GM21619 (cell line): ENCODE measurements around the gene CELSR3.

Experiments used
- ATAC-seq: cut with Tn5 transposase; IDR thresholded peaks from one replicate; pipeline ENCODE4 v1.9.1; 2021; ENCODE audit not compliant: unreplicated experiment

The CELSR3 gene

DNA sequence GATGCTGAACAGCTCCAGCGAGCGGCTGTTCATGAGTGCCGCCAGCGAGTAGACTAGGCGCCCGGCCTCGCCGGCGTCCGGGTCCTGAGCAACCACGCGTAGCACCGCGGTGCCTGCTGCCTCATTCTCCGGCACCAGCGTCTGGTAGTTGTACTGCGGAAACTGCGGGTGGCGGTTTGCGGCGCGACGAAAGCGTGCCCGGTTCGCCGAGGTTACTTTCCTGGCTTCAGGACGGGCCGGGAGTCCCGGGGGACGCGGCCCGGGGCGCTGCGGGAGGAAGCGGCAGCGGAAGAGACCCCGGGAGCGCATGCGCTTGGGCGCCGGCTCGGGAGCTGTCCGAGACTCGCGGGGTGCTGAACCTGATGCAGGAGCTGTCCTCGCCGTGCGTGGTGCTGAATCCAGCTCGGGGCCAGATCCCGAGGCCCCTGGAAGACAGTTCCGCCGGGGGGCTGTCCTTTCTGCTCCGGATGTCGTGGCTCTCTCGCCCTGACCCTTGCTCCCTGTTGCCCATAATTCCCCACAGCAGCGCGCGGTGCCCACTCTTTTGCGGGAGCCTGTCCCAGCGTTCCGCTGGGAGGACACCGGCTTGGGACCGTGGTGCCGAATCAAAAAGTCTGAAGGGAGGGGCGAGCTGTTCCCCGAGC lies 1.1 kb downstream of the CELSR3 start:
- ATAC-seq, result no peak

DNA sequence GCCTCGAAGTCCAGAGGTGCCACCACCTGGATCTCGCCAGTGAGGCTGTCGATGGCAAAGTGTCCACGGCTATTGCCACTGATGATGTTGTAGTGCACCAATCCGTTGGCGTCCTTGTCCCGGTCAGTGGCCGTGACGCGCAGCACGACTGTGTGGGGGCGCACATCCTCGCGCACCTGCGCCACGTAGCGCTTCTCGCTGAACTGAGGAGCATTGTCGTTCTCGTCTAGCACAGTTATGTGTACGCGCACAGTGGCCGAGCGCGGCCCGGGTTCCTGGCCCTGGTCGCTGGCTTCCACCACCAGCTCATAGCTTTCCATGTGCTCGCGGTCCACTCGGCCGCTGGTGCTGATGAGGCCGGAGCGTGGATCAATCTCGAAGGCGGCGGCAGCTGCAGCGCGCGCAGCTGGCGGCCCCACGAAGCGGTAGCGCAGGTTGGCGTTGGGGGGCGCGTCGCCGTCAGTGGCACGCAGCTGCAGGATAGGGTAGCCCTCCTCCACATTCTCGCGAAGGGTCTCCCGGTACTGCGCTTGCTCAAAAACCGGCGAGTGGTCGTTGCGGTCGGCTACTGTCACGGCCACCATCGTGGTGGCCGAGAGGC lies 1.8 kb downstream of the CELSR3 start:
- no peak for ATAC-seq

DNA sequence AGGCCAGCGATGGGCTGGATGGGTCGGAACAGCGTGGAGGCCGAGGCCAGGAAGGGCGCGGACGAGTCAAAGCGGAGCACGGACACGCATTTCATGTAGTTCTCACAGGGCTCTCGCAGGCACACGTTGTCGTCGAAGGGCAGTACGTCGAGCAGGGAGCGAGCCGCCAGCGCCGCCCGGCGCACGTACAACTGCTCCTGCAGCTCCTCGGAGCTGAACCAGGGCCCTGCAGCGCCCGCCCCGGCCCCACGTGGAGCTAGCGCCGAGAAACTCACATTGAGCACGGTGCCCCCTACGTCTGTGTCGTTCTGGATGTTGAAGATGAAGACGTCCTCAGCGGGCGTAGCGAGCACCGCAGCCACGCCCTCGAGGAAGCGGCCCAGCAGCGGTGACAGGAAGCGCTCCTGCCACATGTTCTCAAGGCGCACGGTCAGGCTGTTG lies 5.8 kb downstream of the CELSR3 start:
- ATAC-seq, result no peak

DNA sequence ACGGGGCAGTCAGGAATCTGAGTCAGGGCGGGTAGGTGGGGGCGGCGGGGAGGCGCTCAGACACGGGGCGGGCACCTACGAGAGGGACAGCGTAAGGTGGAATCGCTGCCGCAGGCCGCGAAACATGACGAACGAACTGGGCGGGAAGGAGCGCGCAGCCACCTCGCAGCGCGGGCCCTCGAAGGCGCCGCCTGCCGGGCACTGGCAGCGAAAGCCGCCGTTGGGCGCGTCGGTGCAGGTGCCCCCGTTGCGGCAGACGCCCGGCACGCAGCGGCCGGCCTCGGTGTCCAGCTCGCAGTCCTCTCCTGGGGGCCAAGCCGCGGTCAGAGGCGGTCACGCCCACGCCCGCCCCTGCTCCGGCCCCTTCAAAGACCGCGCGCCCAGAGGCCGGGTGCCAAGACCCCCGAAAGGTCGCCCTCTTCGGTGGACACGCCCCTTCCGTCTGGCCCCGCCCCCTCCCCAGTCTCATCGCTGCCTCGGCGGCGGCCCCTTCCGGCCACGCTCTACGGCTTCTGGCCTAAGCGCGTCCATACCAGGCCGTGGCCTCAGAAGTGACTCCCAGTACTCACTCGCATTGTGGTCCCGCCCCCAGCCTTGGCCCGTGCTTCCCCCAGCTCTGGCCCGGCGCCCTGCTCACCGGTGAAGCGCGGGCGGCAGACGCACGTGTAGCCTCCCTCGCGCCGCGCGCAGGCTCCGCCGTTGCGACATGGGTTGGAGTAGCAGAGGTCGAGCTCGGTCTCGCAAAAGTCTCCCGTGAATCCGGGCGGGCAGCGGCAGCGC lies 6.4 kb downstream of the CELSR3 start:
- peak; percentile 54 for ATAC-seq

DNA sequence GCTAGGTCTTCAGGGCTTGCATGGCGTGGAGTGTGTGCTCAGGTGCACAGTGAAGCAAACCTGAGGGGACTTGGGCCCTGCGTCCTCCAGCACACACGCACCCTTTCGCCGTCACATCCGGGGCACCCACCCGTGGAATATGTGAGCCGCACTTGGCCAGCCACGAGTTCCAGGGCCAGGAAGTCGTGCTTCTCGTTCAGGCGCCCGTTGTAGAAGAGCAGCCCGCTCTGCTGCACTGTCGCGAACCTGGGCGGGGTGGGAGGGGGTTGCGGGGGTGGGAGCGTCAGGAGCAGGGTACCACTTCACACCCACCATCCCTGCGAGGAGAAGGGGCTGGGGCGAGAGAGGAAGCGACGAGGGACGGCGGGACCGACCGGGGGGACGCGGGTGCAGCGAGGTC lies 7.1 kb downstream of the CELSR3 start:
- ATAC-seq, result no peak

DNA sequence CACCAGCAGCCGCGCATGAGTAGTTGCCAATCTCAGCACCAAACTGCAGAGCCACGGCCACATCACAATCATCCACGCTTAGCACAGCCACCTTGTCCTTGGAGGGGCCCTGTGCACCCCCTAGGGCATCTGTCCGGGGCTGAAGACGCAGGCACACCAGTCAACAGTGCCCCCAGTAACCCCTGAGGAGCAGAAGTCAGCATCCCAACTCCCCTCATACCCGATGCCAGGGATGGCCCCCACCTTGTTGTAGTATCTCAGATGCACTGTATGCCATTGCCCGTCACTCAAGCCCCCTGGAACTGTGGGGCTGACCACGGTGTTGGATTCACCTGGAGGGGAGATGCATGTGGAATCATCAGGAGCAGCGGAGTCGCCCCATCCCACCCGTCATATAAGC lies 7.6 kb downstream of the CELSR3 start:
- ATAC-seq, result no peak

DNA sequence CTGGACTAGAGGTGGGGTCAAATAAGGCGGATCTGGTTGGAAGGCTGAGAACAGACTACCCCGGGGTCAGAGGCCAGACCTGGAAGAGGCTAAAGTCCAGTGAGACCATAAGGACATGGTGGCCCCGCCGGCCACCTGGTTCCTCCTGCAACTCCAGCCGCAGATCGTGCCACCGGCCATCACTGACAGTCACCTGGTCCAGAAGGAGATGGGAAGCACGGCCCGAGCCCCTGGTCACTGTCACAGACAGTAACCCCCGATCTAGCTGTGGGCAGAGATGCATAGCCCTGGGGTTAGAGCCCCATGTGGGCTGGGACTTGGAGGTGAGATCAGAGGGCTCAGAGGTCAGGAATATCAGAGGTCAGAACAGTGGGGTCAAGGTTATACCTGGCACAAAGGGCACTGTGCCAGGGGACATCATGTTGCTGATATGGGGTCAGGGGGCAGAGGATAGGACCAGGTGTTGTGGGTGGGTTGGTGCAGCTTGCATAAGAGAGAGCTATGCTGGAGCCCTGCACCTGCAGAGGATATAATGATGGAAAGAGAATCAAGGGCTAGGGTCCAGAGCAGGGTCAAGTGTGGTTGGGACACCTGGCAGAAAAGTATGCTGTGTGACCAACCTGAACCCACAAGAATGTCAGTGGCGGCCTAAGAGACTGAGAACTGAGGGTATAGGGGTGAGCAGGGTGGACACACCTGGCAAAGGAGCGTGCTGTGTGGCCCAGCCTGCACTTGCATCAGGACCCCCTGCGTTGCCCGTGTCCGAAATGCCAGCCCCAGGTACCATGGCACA lies 9.6 kb downstream of the CELSR3 start:
- no peak for ATAC-seq

DNA sequence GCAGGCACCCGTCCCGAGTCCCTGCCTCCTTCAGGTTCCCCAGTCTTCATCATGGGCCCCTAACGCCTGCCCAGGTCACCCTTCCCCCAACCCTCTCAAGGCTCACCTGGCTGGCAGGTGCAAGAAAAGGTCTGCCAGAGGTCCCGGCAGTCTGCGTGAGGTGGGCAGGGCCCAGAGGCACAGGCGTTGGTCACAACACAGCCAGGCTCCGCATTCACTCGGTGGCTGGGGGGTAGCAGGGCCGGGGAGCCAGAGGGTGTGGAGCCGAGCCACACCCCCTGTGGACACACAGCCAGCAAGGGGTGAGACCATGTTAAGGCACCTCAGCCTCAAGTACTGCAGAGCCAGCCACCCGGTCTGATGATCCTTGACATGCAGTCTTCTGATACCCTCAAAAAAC lies 10.9 kb downstream of the CELSR3 start:
- ATAC-seq, result no peak

DNA sequence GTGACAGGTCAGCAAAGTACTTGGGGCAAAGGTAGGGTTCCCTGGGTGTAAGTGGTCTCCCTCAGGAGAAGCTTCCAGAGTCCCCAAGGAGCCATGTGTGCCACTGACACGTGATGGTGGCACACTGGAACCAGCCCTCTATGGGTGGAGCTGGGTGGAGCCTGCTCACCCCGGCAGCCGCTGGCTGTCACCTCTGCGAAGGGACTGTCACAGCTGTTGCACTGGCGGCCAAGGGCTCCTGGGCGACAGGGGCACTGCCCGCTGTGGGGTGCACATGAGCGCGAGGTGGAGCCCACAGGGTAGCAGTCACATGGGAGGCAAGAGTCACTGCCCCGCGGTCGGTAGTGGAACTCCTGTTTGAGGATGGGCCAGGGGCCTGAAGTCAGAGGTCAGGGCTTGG lies 12.0 kb downstream of the CELSR3 start:
- no peak for ATAC-seq

DNA sequence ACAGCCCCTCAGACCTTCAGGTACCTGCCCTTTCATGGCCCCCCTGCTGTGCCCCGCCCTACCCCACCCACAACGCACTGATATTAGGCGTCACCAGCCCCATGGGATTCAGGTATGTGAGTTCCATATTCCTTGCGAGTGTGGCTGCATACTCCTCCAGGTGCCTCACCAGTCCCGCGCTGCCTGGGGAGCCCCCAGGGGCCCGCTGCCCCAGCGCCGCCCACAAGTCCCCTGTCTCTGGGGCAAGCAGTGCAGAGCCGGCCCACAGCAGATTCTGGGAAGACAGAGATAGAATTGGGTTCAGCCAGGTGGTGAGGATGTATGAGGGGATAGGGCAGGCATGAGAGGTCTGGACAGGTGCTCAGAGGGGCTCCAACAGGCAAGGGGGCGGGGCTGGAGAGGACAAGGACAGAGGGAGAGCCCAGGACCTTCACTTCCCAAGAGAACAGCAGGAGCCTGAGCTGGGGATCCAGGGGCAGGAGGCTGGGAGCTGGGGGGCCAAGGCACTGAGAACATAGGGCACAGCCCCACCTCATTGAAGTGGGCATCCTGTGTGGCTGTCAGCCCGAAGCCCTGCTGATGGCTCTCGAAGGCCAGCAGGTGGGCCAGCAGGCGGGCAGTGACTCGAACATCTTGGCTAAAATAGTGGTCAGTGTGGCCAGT lies 14.4 kb downstream of the CELSR3 start:
- no peak for ATAC-seq

DNA sequence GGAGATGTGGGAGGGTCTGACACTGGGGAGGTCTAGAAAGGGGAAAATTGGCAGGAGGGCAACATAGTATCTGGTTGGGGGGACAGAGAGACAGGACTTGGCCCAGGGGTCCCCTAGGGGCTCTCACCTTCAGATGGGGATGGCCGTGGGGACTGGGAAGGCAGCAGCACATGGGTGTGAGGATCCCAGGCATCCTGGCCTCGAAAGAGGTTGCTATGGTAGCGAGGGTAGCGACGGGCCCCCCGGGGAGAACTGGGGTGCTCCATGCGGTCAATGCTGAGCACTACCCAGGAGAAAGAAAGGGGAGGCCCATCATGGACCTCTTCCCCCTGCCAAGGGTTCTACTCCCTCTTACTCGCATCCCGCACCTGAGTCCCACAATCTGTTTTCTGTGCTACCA lies 15.0 kb downstream of the CELSR3 start:
- no peak for ATAC-seq

DNA sequence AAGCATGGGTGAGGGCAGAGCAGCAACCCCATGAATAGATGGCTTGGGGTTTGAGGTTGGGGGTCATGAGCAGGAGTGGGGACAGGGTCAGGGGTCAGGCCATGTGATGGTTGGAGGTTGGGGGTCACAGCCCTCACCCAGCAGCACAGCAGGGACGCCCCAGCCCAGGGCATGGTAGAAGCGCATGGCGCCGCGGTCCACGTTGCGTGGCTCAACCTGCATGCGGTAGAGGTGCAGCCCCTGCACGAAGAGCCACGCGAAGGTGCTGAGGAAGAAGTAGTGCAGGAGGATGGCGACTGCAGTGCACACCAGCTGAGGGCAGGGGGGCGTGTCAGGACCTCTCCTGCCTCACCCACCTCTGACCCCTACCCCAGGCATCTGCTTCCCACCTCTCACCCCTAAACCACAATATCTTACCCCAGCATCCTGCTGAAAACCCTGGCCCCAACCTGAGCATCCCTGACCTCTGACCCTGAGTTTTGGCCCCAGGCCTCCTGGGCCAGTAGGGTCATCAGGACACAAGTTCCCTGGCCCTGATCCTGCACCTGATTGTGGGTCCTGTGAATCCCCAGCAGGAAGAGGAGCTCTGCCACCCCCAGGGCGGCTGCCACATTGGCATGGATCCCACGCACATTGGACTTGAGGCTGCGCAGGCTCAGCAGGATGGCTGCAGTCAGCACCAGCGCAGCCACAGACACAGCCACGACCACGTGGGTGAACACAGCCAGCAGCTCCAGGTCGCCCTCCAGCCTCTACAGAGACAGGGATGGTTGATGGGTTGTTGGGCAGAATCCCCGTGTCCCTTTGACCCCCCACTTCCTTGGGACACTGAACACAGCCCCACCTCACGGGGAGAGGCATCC lies 17.6 kb downstream of the CELSR3 start:
- ATAC-seq, result no peak

DNA sequence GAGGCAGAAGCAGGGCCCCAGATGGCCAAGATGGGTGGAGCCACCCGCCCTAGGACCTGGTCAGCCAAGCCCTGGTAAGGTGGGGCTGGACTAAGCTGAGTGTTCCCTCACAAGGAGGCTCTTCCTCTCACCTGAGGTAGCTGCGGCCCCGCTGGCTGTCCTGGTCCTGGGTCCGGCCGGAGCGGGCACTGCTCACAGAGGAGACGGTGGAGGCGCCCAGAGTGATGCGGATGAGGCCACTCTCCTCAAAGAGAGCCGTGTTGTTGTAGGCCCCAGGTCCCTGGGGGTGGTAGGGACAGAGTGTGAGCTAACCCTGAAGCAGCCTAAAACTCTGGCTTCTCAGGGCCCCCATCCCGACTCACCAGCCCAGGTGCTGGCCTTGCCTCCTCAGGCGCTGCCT lies 20.1 kb downstream of the CELSR3 start:
- ATAC-seq, result no peak

DNA sequence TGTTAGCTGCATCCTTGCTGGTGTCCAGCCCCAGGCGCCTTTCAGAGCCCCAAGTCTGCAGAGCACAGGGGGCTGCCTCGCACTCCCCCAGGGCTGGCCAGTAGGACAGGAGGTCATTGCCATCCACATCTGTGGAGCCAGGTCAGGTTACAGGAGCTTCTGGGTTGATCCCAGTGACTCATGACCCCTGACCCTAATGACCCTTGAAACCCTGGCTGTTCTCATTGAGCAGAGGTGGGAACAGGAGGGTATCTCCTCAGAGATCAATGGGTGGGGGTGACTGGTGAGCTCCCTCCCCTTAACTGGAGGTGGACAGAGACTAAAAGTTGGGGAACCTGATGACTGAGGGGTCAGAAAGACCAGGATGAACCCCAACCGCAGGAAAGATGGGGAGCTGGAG lies 21.3 kb downstream of the CELSR3 start:
- ATAC-seq, result no peak

DNA sequence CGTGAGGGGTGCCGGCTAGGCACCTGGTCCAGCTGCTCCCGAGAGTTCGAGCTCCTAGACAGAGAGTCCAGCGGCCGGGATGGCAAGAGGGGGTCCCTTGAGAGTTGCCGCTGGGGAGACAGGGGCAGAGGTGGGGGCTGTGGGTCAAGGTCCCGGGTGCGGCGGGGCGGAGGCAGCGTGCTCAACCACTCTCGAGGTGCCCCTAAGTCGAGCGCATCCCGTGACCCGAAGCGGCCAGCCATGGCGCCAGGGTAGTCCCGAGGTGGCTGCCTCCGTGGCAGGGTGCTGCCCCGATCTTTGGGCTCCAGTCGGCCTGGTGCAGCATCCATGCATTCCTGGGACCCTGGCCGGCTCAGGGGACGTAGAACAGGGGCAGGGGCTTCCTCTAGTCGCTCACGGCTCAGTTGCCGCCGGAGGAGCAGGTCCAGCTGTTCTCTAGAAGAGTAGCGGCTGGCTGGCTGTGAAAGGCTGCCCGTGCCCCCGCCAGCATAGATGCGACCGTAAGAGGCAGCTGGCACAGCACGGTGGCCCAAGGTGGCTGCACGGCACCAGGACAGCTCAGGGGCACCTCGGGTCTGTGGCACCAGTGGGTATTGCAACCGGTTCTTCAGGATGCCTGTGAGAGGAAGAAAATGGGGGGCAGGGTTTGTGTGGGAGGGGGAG lies 22.6 kb downstream of the CELSR3 start:
- no peak for ATAC-seq

DNA sequence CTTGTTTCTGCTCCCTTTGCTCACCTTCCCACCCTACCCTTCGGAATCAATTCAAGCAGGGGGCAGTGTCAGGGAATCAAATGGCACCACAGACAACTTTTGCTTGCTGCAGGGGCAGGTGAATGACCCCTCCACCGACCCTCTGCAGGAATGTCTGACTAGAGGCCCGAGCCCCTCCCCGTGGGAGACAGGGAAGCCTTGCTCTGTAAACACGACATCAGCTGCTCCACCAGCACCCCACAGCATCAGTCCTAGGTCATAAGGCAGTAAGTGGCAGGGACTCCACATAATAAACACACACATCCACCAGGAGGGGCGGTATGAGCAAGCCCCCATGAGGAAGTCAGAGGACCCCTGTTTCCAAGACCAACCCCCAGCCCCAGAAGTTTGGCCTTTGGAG lies 25.4 kb downstream of the CELSR3 start:
- no peak for ATAC-seq

DNA sequence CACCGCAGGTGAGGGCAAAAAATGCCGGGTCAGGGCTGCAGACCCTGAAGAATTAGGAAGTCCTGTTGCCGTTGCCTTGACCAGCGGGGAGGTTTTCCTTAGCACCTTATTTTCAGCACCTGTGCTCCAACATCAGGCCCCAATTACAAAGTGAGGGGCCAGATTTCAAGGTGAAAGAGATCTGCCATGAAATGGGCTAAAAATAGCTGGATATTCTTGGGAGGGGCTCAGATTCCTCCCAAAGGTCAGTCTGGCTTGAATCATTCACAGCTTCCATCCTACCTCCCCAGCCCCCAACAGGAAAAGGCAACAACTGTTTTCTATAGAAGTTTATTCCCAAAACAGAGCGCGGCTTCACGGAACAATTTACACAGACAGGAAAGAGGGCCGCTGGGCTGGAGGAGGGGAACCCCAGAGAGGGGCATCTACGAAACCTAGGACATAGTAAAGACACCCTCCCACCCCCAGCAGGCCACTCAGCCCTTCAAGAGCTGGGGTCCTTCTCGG lies 26.5 kb downstream of the CELSR3 start:
- ATAC-seq, result no peak

DNA sequence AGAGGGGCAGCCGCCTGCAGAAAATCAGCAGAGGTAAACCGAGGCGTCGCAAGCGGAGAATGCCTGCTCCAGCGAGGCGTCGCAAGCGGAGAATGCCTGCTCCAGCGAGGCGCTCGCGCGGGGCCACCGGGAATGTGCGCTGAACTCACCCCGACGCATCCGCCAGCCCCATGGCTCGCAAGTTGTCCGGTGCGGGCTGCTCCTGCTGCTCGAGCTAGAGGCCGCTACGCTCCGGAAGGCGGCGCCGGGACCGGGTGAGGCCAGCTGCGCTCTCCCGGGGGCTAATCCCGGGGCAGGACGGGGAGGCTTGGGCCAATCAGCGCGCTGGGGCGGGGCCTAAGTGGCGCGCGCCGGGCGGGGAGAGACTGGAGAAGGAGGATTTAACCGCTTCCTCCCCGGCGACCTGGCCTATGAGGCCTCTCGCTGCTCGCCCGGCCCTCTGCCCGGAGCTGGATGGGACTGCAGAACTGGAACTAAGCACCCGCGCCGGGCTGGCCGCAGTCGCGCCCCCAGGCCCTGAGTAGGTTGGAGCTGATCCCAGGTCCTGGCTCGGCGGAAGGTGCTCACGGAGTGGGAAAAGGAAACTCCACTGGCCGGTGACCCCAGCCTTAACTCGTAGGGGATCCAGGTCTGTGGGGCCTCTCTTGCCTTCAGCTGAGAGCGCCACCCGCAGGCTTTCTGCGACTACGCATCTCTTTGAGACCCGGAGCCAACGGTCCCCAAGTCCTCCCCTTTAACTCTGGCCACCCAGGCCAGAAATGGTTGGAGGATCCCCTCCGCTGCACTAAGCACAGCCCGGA lies 27.3 kb downstream of the CELSR3 start, which contains the start of gene SLC26A6:
TSS of gene SLC26A6 (minus strand) at position 240 of the 800 bp plus-strand sequence. CDS start at position 172, 68 bp downstream.
- ATAC-seq, result peak; percentile 84
